Glutamatergic neuron (in vitro differentiated cells): ENCODE results near the gene SAMD8. TPM values are rescaled to one million over a fixed set of nuclear protein-coding genes. Genes with fewer than 3 reads are reported as not detected.
"Not testable (repeated sequence)": the region's sequence is repeated elsewhere in the genome, so short reads cannot be mapped to it uniquely, and the experiment has no call there.

Experiments used
- DNase-seq: peaks from one replicate; pipeline ENCODE4 v3.0.0; 2022
- H3K27ac Mint-ChIP-seq: one replicate; pipeline ENCODE4 v1.8.0; 2020; ENCODE audit warnings: mild to moderate bottlenecking, mixed read lengths, inconsistent platforms; ENCODE audit not compliant: unreplicated experiment
- H3K27me3 Mint-ChIP-seq: one replicate; pipeline ENCODE4 v1.8.0; 2020; ENCODE audit warnings: mild to moderate bottlenecking, moderate library complexity, mixed read lengths, inconsistent platforms; ENCODE audit not compliant: unreplicated experiment
- H3K36me3 Mint-ChIP-seq: one replicate; pipeline ENCODE4 v1.8.0; 2020; ENCODE audit warnings: mild to moderate bottlenecking, mixed read lengths, inconsistent platforms; ENCODE audit not compliant: unreplicated experiment
- H3K4me1 Mint-ChIP-seq: one replicate; pipeline ENCODE4 v1.8.0; 2020; ENCODE audit warnings: mild to moderate bottlenecking, low read depth, mixed read lengths, inconsistent platforms; ENCODE audit not compliant: unreplicated experiment
- H3K4me3 Mint-ChIP-seq: one replicate; pipeline ENCODE4 v1.8.0; 2020; ENCODE audit warnings: mild to moderate bottlenecking, mixed read lengths, inconsistent platforms; ENCODE audit not compliant: unreplicated experiment
- H3K9me3 Mint-ChIP-seq: one replicate; pipeline ENCODE4 v1.8.0; 2020; ENCODE audit warnings: mild to moderate bottlenecking, moderate library complexity, mixed read lengths, inconsistent platforms; ENCODE audit not compliant: unreplicated experiment
- CTCF ChIP-seq: fragments of 200-600 bp; sonication (generic); IDR thresholded peaks from one replicate; pipeline ENCODE4 v1.5.0; 2021; ENCODE audit not compliant: partially characterized antibody, unreplicated experiment
- total RNA-seq: library from RNA; stranded (reverse); fragmentation: NEBNext Ultra II Directional; extraction: Animal tissue kit (Norgen Biotek cat#: 25700); gene quantifications from one replicate; pipeline ENCODE4 v1.2.1, GENCODE V29; 2021; ENCODE audit not compliant: unreplicated experiment

SAMD8 gene
- total RNA-seq, 1 donor from 2014 or later = 32.8 TPM

- Mint-ChIP-seq H3K4me1 (no peaks in the 10 kb centered on the region), H3K27ac (no peak overlapping the region), H3K36me3 (no peaks in the 10 kb centered on the region), H3K4me3 (no peak overlapping the region), H3K9me3 (no peaks in the 10 kb centered on the region), H3K27me3 (no peaks in the 10 kb centered on the region)
- DNase-seq = no peak
- TF ChIP-seq CTCF = no peak
These were observed 86.5 kb downstream of the SAMD8 start for GRCh38 chr10:75197906-75198305.

- not testable (repeated sequence) for H3K27ac Mint-ChIP-seq, H3K4me1 Mint-ChIP-seq, H3K36me3 Mint-ChIP-seq, H3K4me3 Mint-ChIP-seq, H3K9me3 Mint-ChIP-seq, H3K27me3 Mint-ChIP-seq, DNase-seq
These were observed 88.5 kb downstream of the SAMD8 start for GRCh38 chr10:75199949-75200348.

- H3K9me3 Mint-ChIP-seq = no peaks in the 10 kb centered on the region
- no peaks in the 10 kb centered on the region for H3K27me3 Mint-ChIP-seq
- H3K4me3 Mint-ChIP-seq = no peak overlapping the region
- no peak overlapping the region for H3K27ac Mint-ChIP-seq
- H3K36me3 Mint-ChIP-seq = no peaks in the 10 kb centered on the region
- H3K4me1 Mint-ChIP-seq = no peaks in the 10 kb centered on the region
- DNase-seq = no peak
- no peak for TF ChIP-seq CTCF
These were observed 90.4 kb downstream of the SAMD8 start for GRCh38 chr10:75201793-75202307.

GRCh38 chr10:75202321-75203045, 91.0 kb downstream of the SAMD8 start:
- no peaks in the 10 kb centered on the region for H3K36me3 Mint-ChIP-seq
- no peak overlapping the region for H3K4me3 Mint-ChIP-seq
- DNase-seq = no peak
- no peaks in the 10 kb centered on the region for H3K27me3 Mint-ChIP-seq
- H3K9me3 Mint-ChIP-seq = no peaks in the 10 kb centered on the region
- no peak for TF ChIP-seq CTCF
- no peaks in the 10 kb centered on the region for H3K4me1 Mint-ChIP-seq
- no peak overlapping the region for H3K27ac Mint-ChIP-seq

- not testable (repeated sequence) for H3K4me1 Mint-ChIP-seq, H3K4me3 Mint-ChIP-seq, H3K27me3 Mint-ChIP-seq, H3K36me3 Mint-ChIP-seq, H3K27ac Mint-ChIP-seq, DNase-seq, H3K9me3 Mint-ChIP-seq
These were observed 91.7 kb downstream of the SAMD8 start for GRCh38 chr10:75203046-75203620.

GRCh38 chr10:75203724-75204123, 92.3 kb downstream of the SAMD8 start:
- no peaks in the 10 kb centered on the region for H3K4me1 Mint-ChIP-seq
- no peak for TF ChIP-seq CTCF
- H3K4me3 Mint-ChIP-seq = no peak overlapping the region
- no peak for DNase-seq
- peaks cover 3% of the 10 kb centered on the region for H3K27me3 Mint-ChIP-seq
- H3K27ac Mint-ChIP-seq = no peak overlapping the region
- no peaks in the 10 kb centered on the region for H3K36me3 Mint-ChIP-seq
- H3K9me3 Mint-ChIP-seq = no peaks in the 10 kb centered on the region
